Choroid plexus epithelial cell (primary cell): ENCODE measurements around the gene PLA2G4F.
"Not testable (repeated sequence)": the region's sequence is repeated elsewhere in the genome, so short reads cannot be mapped to it uniquely, and the experiment has no call there.

Experiments used
- DNase-seq: peaks from one replicate; pipeline ENCODE4 v3.0.0-alpha.2; 2010; ENCODE audit warnings: low read depth
- H3K4me3 ChIP-seq: 2 replicates; pipeline ENCODE4 v1.5.1; 2011; ENCODE audit warnings: low read depth, mild to moderate bottlenecking, control low read depth, low read length, moderate library complexity
- TF ChIP-seq, protein P1 (sequence below): conservative IDR thresholded peaks from 2 replicates; pipeline ENCODE4 v1.5.1; 2011; ENCODE audit warnings: low read depth, mild to moderate bottlenecking, control low read depth, inconsistent platforms, low read length, moderate library complexity

The PLA2G4F gene

DNA sequence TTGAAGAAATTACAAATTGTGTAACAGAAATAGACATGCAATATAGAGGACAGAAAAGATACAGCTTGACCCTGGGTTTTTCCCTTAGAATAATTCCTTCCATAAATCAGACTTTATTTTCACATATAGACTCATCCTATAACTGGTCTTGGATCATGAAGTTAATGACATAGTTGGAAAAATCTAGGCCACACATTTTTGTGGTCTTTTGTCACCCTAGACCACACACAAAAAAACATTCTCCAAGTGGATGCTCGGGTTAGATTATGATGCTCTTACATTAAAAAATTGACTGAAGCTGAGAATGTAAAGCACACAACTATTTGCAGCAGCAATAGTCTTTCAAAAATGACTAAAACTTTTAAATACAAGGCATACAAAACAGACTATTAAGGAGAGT, 54.6 kb downstream of the PLA2G4F start:
- H3K4me3 ChIP-seq: no peak overlapping the region
- DNase-seq: peak; percentile 16
- TF ChIP-seq, protein P1, sequence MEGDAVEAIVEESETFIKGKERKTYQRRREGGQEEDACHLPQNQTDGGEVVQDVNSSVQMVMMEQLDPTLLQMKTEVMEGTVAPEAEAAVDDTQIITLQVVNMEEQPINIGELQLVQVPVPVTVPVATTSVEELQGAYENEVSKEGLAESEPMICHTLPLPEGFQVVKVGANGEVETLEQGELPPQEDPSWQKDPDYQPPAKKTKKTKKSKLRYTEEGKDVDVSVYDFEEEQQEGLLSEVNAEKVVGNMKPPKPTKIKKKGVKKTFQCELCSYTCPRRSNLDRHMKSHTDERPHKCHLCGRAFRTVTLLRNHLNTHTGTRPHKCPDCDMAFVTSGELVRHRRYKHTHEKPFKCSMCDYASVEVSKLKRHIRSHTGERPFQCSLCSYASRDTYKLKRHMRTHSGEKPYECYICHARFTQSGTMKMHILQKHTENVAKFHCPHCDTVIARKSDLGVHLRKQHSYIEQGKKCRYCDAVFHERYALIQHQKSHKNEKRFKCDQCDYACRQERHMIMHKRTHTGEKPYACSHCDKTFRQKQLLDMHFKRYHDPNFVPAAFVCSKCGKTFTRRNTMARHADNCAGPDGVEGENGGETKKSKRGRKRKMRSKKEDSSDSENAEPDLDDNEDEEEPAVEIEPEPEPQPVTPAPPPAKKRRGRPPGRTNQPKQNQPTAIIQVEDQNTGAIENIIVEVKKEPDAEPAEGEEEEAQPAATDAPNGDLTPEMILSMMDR: no peak

DNA sequence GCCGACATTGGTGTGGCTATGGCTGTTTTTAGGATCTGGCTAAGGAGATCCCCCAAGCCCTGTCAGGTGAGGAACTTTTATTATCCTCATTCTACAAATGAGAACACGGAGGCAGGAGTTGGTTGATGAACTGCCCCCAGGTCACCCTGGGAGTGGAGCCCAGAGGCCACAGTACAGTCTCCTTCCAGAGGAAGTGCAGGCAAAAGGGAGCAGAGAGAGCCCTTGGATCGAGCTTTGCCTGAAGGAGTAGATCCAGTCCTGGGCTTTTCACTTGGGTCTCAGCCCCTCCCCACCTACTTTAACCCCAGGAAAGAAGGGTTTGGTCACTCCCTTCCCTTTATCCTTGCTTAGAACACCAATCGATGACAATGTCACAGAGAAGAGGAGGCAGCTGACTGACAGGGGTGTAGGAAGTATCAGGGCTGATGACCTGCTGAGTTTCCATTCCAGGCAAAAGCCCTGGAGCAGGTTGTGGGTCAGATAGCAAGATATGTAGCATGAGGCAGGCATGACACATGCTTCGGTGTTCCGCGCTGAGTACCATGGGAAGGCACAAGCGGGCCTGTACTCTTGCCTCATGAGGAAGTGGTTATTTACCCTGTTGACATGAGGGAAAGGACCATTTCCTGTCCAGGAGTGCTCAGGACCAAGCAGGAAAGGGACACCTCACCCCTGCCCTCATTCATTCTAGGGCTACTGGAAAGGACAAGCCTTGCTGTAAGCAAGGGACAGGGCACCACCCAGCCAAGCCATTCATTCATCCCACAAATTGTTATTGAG, 56.2 kb downstream of the PLA2G4F start:
- TF ChIP-seq, protein P1: no peak

DNA sequence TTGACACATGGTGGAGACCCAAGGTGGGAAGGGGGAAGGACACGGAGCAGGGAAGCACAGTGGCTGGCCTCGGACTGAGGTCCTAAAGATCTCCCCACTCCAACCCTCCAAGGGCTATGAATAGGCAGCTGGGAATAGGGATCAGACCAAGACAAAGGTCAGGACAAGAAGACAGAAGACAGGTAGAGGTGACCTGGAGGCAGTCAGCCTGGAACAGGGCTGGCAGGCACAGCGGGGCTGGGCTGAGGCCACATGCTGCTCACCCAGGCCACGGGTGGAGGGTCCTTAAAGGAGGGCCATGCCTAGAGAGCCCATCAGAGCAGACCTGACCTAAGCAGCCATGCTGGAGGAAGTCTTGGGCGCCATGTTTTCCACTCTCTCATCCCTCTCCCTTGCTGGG, 59.4 kb downstream of the PLA2G4F start:
- TF ChIP-seq, protein P1: no peak
- DNase-seq: no peak
- no peak overlapping the region for H3K4me3 ChIP-seq

More for the DNA sequence above, 56.2 kb downstream of the PLA2G4F start:
- peak; percentile 35 for DNase-seq
- H3K4me3 ChIP-seq: no peak overlapping the region

DNA sequence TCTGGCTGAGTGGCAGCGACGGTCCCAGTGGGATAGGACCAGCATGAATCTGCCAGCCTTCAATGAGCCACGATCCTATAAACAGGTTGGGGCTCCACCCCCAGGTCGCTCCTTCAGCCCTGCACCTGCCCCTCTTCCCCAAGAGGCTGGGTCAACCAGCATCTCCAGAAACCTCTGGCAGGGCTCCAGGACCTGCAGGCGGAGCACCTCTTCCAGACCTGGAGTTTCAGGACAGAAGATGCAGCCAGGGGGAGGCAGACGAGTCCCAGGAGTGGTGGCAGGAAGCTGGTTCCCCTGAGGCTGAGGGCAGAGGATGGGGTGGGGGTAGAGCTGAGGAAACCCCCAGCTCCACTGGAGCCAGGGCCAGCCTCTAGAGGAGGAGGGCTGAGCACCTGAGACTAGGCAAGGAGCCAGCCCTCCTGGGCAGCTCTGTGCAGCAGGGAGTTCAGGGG, 61.9 kb downstream of the PLA2G4F start, which contains the start of gene PLA2G4D:
PLA2G4D (minus strand) TSS at position 51 of the 452 bp plus-strand sequence. CDS start 103 bp downstream, outside the sequence.
- no peak within 1 kb of the TSS for H3K4me3 ChIP-seq
- no peak for DNase-seq
- TF ChIP-seq, protein P1: no peak

DNA sequence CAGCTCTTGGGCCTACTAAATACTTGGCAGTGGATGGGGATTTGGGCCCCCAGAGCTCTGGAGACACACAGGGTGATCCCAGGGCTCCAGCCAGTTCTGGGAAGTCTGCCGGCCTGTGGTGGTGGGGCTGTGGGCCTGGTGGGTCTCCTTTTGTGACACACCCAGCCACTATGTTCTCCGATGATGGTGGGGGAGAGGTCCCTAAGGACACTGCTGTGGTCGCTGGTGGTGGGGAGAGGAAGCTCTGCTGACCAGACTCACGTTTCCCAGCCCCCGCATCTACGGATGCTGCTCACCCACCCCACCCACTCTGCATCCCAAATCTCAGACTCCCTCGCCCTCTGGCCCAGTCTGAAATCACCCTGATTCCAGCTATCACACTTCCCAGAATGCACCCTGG, 62.5 kb downstream of the PLA2G4F start:
- no peak for DNase-seq
- TF ChIP-seq, protein P1: no peak
- no peak overlapping the region for H3K4me3 ChIP-seq

DNA sequence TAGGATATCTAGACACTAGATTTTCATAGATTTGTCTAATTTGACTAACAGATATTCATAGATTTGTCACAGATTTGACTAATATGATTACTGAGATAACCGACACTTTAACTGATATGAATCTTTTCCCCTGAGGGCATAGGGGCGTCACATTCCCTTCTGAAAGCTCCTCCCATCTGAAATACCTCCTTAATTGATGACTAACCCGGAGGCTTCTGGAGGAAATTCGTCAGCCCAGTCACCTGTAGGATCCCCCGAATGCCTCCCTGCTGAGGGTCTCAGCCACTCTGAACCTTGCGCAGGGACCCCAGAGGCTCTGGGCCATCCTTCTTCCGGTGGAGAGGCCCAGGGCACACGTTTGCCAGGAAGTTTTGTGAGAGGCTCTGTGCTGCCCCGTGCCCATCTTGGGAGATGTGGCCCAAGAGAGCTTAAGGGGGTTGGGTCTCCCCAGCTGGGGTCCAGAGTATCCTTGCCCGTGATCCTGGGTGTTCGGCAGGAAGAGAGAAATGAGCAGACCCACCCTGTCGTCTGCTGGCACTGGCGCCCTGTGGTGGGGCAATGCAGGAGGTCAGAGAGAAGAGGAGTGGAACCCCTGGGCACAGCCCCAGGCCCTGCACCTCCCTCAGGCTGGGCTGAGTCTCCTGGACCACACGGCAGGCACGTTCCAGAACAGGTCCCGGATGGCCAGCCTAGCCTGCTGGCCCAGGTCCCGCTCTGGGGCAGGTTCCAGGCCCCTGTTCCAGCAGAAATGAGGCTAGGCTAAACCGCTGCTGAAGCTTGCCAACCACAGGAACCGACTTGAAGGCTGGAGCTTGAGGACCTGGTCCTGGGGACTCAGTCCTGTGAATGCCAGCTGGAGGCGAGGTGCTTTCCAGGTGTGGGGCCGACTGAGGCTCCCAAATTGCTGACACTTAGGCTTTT, 63.8 kb downstream of the PLA2G4F start:
- no peak overlapping the region for H3K4me3 ChIP-seq
- no peak for DNase-seq
- TF ChIP-seq, protein P1: no peak

DNA sequence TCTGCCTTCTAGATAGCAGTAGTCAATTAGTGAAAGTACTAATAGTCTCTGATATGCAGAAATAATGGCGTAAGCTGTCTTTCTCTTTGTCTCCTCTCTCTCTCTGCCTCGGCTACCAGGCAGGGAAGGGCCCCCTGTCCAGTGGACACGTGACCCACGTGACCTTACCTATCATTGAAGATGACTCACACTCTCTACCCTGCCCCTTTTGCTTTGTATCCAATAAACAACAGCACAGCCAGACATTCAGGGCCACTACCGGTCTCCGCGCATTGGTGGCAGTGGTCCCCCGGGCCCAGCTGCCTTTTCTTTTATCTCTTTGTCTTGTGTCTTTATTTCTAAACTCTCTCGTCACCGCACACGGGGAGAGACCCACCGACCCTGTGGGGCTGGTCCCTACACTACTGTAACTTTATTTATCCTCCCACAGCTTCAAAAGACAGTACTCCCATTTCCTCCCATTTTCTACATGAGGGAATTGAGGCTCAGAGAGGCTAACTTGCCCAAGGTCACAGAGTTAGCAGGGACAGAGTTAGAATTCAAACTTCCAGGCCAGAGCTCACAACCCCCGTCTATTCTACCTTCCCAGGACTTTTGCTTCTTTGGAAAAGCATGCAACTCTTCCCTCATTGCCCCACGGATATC, 64.6 kb downstream of the PLA2G4F start:
- H3K4me3 ChIP-seq, DNase-seq: not testable (repeated sequence)
